ENCODE data around the gene PRKAG2. TPM values are rescaled to one million over a fixed set of nuclear protein-coding genes. Genes with fewer than 3 reads are reported as not detected.
"Not testable (repeated sequence)": the region's sequence is repeated elsewhere in the genome, so short reads cannot be mapped to it uniquely, and the experiment has no call there.

The PRKAG2 gene
- total RNA-seq, 1 donor from 2014 or later = 20.6 TPM

GRCh38 chr7:151520419-151521261, 356.3 kb downstream of the PRKAG2 start:
- TF ChIP-seq, protein P1, sequence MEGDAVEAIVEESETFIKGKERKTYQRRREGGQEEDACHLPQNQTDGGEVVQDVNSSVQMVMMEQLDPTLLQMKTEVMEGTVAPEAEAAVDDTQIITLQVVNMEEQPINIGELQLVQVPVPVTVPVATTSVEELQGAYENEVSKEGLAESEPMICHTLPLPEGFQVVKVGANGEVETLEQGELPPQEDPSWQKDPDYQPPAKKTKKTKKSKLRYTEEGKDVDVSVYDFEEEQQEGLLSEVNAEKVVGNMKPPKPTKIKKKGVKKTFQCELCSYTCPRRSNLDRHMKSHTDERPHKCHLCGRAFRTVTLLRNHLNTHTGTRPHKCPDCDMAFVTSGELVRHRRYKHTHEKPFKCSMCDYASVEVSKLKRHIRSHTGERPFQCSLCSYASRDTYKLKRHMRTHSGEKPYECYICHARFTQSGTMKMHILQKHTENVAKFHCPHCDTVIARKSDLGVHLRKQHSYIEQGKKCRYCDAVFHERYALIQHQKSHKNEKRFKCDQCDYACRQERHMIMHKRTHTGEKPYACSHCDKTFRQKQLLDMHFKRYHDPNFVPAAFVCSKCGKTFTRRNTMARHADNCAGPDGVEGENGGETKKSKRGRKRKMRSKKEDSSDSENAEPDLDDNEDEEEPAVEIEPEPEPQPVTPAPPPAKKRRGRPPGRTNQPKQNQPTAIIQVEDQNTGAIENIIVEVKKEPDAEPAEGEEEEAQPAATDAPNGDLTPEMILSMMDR (IDR thresholded peaks at IDR 0.05; ENCODE audit: unreplicated experiment) = no peak
- Mint-ChIP-seq H3K27me3 (no peaks in the 10 kb centered on the region), H3K27ac (peak overlapping the region; percentile 99), H3K4me3 (ENCODE audit: low read depth) (peak overlapping the region; percentile 91), H3K36me3 (ENCODE audit: insufficient read depth) (peaks cover 3% of the 10 kb centered on the region), H3K4me1 (ENCODE audit: low read depth) (peaks cover 22% of the 10 kb centered on the region), H3K9me3 (ENCODE audit: low read depth) (no peaks in the 10 kb centered on the region)
- DNase-seq (ENCODE audit: low spot score, unreplicated experiment) = peak; percentile 15

DNA sequence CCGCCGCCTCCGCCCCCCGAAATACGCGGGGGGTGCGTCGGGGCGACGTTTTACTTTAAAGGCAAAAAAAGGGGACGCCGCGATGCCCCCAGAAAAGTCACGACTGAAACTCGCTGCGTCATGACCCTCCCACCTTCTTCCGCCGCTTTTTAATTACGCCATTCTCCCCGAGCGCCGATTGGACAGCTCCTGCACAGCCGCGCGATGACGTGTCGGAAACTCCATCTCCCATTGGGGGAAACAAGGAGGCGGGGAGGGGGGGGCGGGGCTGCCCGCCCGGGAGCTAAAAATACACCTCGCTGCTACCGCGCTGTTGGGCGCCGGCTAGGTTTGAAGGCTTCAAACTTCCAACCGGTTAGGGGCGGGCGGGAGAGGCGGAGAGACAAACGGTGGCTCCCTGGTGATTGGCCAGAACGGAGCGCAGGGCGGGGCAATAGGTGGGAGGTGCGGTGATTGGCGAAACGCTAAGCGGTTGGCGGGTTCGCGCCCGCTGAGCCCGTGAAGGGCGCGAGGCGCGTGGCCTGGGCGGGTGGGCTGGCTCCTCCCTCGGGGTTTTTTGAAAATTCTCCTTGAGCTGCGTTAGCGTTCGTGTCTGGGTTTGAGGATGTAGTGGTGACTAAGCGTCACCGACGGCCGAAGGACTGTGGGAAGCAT, 357.0 kb downstream of the PRKAG2 start, which contains the start of gene RHEB:
RHEB (minus strand) TSS at position 131 of the 654 bp plus-strand sequence. CDS start 384 bp downstream, outside the sequence.
- Mint-ChIP-seq H3K4me3 (ENCODE audit: low read depth) (peak within 1 kb of the TSS; percentile 91), H3K27me3 (no peaks in the 10 kb centered on the region), H3K36me3 (ENCODE audit: insufficient read depth) (peaks cover 4% of the 10 kb centered on the region), H3K27ac (peak within 1 kb of the TSS; percentile 99), H3K4me1 (ENCODE audit: low read depth) (peaks cover 22% of the 10 kb centered on the region), H3K9me3 (ENCODE audit: low read depth) (no peaks in the 10 kb centered on the region)
- TF ChIP-seq, protein P1 (IDR thresholded peaks at IDR 0.05; ENCODE audit: unreplicated experiment) = no peak
- DNase-seq (ENCODE audit: low spot score, unreplicated experiment) = peak; percentile 91

DNA sequence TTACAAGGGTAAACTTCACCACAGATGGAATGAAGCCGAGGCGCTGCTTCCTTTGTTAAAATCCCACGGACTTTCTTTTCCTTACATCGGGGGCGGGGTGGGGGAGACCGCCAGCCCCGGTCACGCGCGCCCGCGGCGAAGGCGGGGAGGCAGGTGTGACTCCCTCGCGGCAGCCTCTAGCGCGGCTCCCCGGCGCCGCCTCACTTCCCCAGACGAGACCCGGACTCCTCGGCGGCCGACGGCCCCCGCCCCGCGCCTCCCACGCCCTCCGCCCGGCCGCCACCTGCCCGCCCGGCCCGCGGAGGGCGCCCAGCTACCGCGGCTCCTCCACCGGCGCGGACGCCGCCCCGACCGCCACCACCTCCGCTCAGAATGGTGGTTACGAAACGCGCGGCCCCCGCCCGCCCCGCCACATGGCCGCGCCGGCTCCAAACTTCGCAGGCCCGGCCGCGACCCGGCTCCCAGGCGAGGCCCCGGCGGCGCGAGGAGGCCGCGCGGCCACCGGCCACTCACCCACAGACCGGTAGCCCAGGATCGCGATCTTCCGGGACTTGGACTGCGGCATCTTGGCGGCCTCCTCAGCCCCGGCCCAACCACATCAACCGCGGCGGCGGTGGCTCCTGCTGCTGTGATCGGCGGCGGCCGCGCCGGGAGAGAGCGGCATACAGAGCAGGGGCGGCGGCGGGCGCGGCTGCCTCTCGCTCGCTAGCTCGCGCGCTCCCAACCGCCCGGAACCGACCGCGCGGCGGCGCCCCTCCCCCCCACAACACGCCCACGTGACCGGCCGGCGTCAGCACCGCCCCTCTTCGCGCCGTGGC, 357.8 kb downstream of the PRKAG2 start:
- H3K9me3 Mint-ChIP-seq (ENCODE audit: low read depth); H3K27me3 Mint-ChIP-seq; H3K36me3 Mint-ChIP-seq (ENCODE audit: insufficient read depth): not testable (repeated sequence)
- H3K27ac Mint-ChIP-seq = peak overlapping the region; percentile 99
- TF ChIP-seq, protein P1 (IDR thresholded peaks at IDR 0.05; ENCODE audit: unreplicated experiment) = peak; percentile 21
- DNase-seq (ENCODE audit: low spot score, unreplicated experiment) = peak; percentile 47
- H3K4me1 Mint-ChIP-seq (ENCODE audit: low read depth) = peaks cover 22% of the 10 kb centered on the region
- H3K4me3 Mint-ChIP-seq (ENCODE audit: low read depth) = peak overlapping the region; percentile 91

GRCh38 chr7:151518105-151518946, 358.6 kb downstream of the PRKAG2 start:
- no peak for DNase-seq (ENCODE audit: low spot score, unreplicated experiment)
- peaks cover 5% of the 10 kb centered on the region for H3K9me3 Mint-ChIP-seq (ENCODE audit: low read depth)
- H3K4me3 Mint-ChIP-seq (ENCODE audit: low read depth) = peak overlapping the region; percentile 91
- H3K27ac Mint-ChIP-seq = peak overlapping the region; percentile 97
- H3K36me3 Mint-ChIP-seq (ENCODE audit: insufficient read depth) = peaks cover 6% of the 10 kb centered on the region
- H3K4me1 Mint-ChIP-seq (ENCODE audit: low read depth) = peaks cover 22% of the 10 kb centered on the region
- TF ChIP-seq, protein P1 (IDR thresholded peaks at IDR 0.05; ENCODE audit: unreplicated experiment) = no peak
- no peaks in the 10 kb centered on the region for H3K27me3 Mint-ChIP-seq
